Epithelial cell of proximal tubule (primary cell): ENCODE results near the gene SLC12A8. TPM values are rescaled to one million over a fixed set of nuclear protein-coding genes. Genes with fewer than 3 reads are reported as not detected.
"Not testable (repeated sequence)": the region's sequence is repeated elsewhere in the genome, so short reads cannot be mapped to it uniquely, and the experiment has no call there.

Experiments used
- DNase-seq: peaks from one replicate; pipeline ENCODE4 v3.0.0-alpha.2; 2011; ENCODE audit warnings: low read depth
- H3K4me3 ChIP-seq: 2 replicates; pipeline ENCODE4 v1.5.1; 2011; ENCODE audit warnings: low read depth, mild to moderate bottlenecking, low read length
- CTCF ChIP-seq: conservative IDR thresholded peaks from 2 replicates; pipeline ENCODE4 v1.5.1; 2012; ENCODE audit warnings: low read depth, mild to moderate bottlenecking, low read length
- total RNA-seq: library from RNA; depleted of rRNA; stranded (reverse); fragments of >200 nt; gene quantifications from 2 replicates; pipeline ENCODE4 v1.2.3, GENCODE V29; 2015

The SLC12A8 gene
- total RNA-seq, 1 donor from 2014 or later: 17.9 TPM

GRCh38 chr3:125102470-125102869 is 110.1 kb downstream of the SLC12A8 start:
- H3K4me3 ChIP-seq: no peak overlapping the region
- DNase-seq: no peak
- TF ChIP-seq CTCF: no peak

- H3K4me3 ChIP-seq: no peak overlapping the region
- no peak for DNase-seq
- no peak for TF ChIP-seq CTCF
These were observed 113.8 kb downstream of the SLC12A8 start for GRCh38 chr3:125098611-125099291.

- no peak overlapping the region for H3K4me3 ChIP-seq
- no peak for DNase-seq
- TF ChIP-seq CTCF: no peak
These were observed 121.9 kb downstream of the SLC12A8 start for GRCh38 chr3:125090649-125091048.

- no peak for TF ChIP-seq CTCF
- no peak for DNase-seq
- H3K4me3 ChIP-seq: no peak overlapping the region
These were observed 124.7 kb downstream of the SLC12A8 start for GRCh38 chr3:125087768-125088391.

GRCh38 chr3:125085166-125085565 is 127.4 kb downstream of the SLC12A8 start:
- H3K4me3 ChIP-seq: no peak overlapping the region
- no peak for DNase-seq
- no peak for TF ChIP-seq CTCF

GRCh38 chr3:125083776-125084175 is 128.8 kb downstream of the SLC12A8 start:
- no peak for TF ChIP-seq CTCF
- H3K4me3 ChIP-seq: no peak overlapping the region
- no peak for DNase-seq

GRCh38 chr3:125082339-125082738 is 130.2 kb downstream of the SLC12A8 start:
- not testable (repeated sequence) for DNase-seq, H3K4me3 ChIP-seq
